WTC11 (cell line): Measurements from ENCODE around the gene GID8.
"Not testable (repeated sequence)": the region's sequence is repeated elsewhere in the genome, so short reads cannot be mapped to it uniquely, and the experiment has no call there.

ENCODE experiments used
- ATF1 ChIP-seq: sonication (generic); formaldehyde crosslinking; IDR thresholded peaks from 2 replicates; pipeline ENCODE4 v1.8.1; 2023; ENCODE audit warnings: mild to moderate bottlenecking, moderate library complexity, missing genetic modification reagents
- CDX4 ChIP-seq: fragments of 250-450 bp; sonication (Bioruptor Pico); IDR thresholded peaks from 2 replicates; pipeline ENCODE4 v1.9.0; 2021; ENCODE audit warnings: moderate library complexity, mild to moderate bottlenecking, inconsistent platforms, borderline replicate concordance
- CTCF ChIP-seq: fragments of 200-600 bp; IDR thresholded peaks from 2 replicates; pipeline ENCODE4 v1.8.0; 2022; ENCODE audit warnings: antibody characterized with exemption
- ELF4 ChIP-seq: sonication (generic); formaldehyde crosslinking; IDR thresholded peaks from 2 replicates; pipeline ENCODE4 v1.8.1; 2022; ENCODE audit warnings: low read depth, mild to moderate bottlenecking, moderate library complexity, missing genetic modification reagents
- FOXK1 ChIP-seq: sonication (generic); formaldehyde crosslinking; IDR thresholded peaks from 2 replicates; pipeline ENCODE4 v1.8.0; 2022; ENCODE audit warnings: mild to moderate bottlenecking, moderate library complexity, missing genetic modification reagents
- IRF2 ChIP-seq: sonication (generic); formaldehyde crosslinking; IDR thresholded peaks from 2 replicates; pipeline ENCODE4 v1.8.0; 2022; ENCODE audit warnings: low read depth, missing genetic modification reagents, borderline replicate concordance
- NFYB ChIP-seq: sonication (generic); formaldehyde crosslinking; conservative IDR thresholded peaks from 2 replicates; pipeline ENCODE4 v1.8.0; 2022; ENCODE audit warnings: low read depth, missing genetic modification reagents
- ZNF219 ChIP-seq: sonication (generic); formaldehyde crosslinking; IDR thresholded peaks from 2 replicates; pipeline ENCODE4 v1.8.0; 2023; ENCODE audit warnings: missing genetic modification reagents, mild to moderate bottlenecking, borderline replicate concordance
- ZNF317 ChIP-seq: sonication (generic); formaldehyde crosslinking; IDR thresholded peaks from 2 replicates; pipeline ENCODE4 v1.8.1; 2023; ENCODE audit warnings: low read depth, mild to moderate bottlenecking, moderate library complexity, missing genetic modification reagents, borderline replicate concordance
- TF ChIP-seq, protein P1 (sequence below): sonication (generic); formaldehyde crosslinking; IDR thresholded peaks from 2 replicates; pipeline ENCODE4 v1.8.1; 2022; ENCODE audit warnings: mild to moderate bottlenecking, missing genetic modification reagents, moderate library complexity, borderline replicate concordance

- not testable (repeated sequence) for TF ChIP-seq NFYB (CRISPR knock-in tag); ZNF219 (CRISPR knock-in tag); CDX4 (CRISPR knock-in tag); CTCF; ATF1 (CRISPR knock-in tag); FOXK1 (CRISPR knock-in tag); ZNF317 (CRISPR knock-in tag); ELF4 (CRISPR knock-in tag); IRF2 (CRISPR knock-in tag)
- TF ChIP-seq, protein P1, sequence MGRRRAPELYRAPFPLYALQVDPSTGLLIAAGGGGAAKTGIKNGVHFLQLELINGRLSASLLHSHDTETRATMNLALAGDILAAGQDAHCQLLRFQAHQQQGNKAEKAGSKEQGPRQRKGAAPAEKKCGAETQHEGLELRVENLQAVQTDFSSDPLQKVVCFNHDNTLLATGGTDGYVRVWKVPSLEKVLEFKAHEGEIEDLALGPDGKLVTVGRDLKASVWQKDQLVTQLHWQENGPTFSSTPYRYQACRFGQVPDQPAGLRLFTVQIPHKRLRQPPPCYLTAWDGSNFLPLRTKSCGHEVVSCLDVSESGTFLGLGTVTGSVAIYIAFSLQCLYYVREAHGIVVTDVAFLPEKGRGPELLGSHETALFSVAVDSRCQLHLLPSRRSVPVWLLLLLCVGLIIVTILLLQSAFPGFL (CRISPR knock-in tag), result not testable (repeated sequence)
Observed at GRCh38 chr20:62923059-62923668, 14.8 kb upstream of the GID8 start.
